ENCODE measurements around the gene MMP24OS. TPM values are rescaled to one million over a fixed set of nuclear protein-coding genes. Genes with fewer than 3 reads are reported as not detected.

The MMP24OS gene
- total RNA-seq, 2 experiments from 2014 or later = 46.6 to 48.4 TPM

DNA sequence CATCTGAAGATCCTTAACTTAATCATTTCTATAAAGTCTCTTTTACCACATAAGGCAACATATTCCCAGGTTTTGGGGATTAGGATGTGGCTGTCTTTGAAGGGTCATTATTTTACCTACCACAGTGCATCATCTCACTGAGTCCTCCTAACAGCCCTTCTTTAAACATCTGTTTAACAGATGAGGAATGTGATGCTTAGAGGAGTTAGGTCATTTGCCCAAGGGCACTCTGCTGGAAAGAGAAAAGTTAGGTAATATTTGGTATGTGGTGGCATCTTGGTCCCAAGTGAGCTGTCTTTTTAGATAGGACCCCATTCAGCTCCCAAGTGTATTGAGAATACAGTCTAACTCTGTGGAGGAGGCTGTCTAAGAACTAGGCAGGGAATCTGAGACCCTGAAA lies 40.4 kb downstream of the MMP24OS start:
- Mint-ChIP-seq H3K4me3 (no peak overlapping the region), H3K27me3 (peaks cover 1% of the 10 kb centered on the region), H3K27ac (no peak overlapping the region), H3K36me3 (ENCODE audit: low read depth) (peaks cover 11% of the 10 kb centered on the region), H3K9me3 (no peaks in the 10 kb centered on the region), H3K4me1 (ENCODE audit: low read depth) (no peaks in the 10 kb centered on the region)
- ChIA-PET POLR2A (no interaction called here), CTCF (interaction anchor here (1.4 kb wide), 1 partner anchor 14 kb away, joined by 4 read pairs; no protein-coding TSS in a partner anchor)
- no peak for ATAC-seq
- intact Hi-C loops (cut with micrococcal nuclease) = no loop called here
- TF ChIP-seq, protein P1, sequence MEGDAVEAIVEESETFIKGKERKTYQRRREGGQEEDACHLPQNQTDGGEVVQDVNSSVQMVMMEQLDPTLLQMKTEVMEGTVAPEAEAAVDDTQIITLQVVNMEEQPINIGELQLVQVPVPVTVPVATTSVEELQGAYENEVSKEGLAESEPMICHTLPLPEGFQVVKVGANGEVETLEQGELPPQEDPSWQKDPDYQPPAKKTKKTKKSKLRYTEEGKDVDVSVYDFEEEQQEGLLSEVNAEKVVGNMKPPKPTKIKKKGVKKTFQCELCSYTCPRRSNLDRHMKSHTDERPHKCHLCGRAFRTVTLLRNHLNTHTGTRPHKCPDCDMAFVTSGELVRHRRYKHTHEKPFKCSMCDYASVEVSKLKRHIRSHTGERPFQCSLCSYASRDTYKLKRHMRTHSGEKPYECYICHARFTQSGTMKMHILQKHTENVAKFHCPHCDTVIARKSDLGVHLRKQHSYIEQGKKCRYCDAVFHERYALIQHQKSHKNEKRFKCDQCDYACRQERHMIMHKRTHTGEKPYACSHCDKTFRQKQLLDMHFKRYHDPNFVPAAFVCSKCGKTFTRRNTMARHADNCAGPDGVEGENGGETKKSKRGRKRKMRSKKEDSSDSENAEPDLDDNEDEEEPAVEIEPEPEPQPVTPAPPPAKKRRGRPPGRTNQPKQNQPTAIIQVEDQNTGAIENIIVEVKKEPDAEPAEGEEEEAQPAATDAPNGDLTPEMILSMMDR (IDR thresholded peaks at IDR 0.05) = no peak
- no peak for DNase-seq

- Mint-ChIP-seq H3K36me3 (ENCODE audit: low read depth) (peaks cover 11% of the 10 kb centered on the region), H3K27ac (no peak overlapping the region), H3K27me3 (peaks cover 1% of the 10 kb centered on the region), H3K4me1 (ENCODE audit: low read depth) (no peaks in the 10 kb centered on the region), H3K4me3 (no peak overlapping the region), H3K9me3 (no peaks in the 10 kb centered on the region)
- TF ChIP-seq, protein P1 (IDR thresholded peaks at IDR 0.05) = no peak
- ATAC-seq (no peak), DNase-seq (no peak)
- ChIA-PET CTCF (no interaction called here), POLR2A (no interaction called here)
- intact Hi-C loops (cut with micrococcal nuclease) = no loop called here
Observed at GRCh38 chr20:35235881-35236280, 42.0 kb downstream of the MMP24OS start.

DNA sequence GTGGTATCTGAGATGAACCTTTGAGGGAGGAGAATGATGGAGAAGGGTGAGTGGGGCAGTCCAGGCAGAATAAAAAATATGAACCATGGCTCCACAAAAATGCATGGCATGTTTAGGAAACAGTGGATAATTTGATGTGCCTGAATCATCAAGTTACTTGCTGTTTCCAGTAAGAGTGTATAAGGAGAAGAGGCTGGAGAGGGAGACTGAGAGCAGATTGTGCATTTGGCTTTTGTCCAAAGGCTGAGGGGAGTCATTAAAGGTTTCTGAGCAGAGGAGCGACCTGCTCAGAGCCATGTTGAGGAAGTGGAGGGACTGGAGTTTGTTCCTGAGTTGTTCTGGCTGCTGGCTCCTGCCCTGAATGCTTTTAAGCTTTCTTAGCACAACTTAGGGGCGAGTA lies 45.3 kb downstream of the MMP24OS start:
- ATAC-seq (no peak), DNase-seq (no peak)
- no peak overlapping the region for H3K4me3 Mint-ChIP-seq
- intact Hi-C loops (cut with micrococcal nuclease) = no loop called here
- H3K4me1 Mint-ChIP-seq (ENCODE audit: low read depth) = no peaks in the 10 kb centered on the region
- H3K27me3 Mint-ChIP-seq = peaks cover 6% of the 10 kb centered on the region
- no peak overlapping the region for H3K27ac Mint-ChIP-seq
- ChIA-PET POLR2A (no interaction called here), CTCF (no interaction called here)
- peaks cover 13% of the 10 kb centered on the region for H3K36me3 Mint-ChIP-seq (ENCODE audit: low read depth)
- no peaks in the 10 kb centered on the region for H3K9me3 Mint-ChIP-seq
- TF ChIP-seq, protein P1 (IDR thresholded peaks at IDR 0.05) = no peak

- Mint-ChIP-seq H3K27ac (no peak overlapping the region), H3K4me1 (ENCODE audit: low read depth) (peaks cover 3% of the 10 kb centered on the region), H3K36me3 (ENCODE audit: low read depth) (peaks cover 6% of the 10 kb centered on the region), H3K4me3 (peak overlapping the region; percentile 61), H3K27me3 (peaks cover 23% of the 10 kb centered on the region), H3K9me3 (no peaks in the 10 kb centered on the region)
- CTCF ChIA-PET = interaction anchor here (0.5 to 1.2 kb wide), 3 partner anchors 19 to 143 kb away, joined by 3 to 5 read pairs (median 3); no protein-coding TSS in a partner anchor
- intact Hi-C loops (cut with micrococcal nuclease) = no loop called here
- DNase-seq = peak; percentile 59
- POLR2A ChIA-PET = interaction anchor here (0.6 kb wide), 1 partner anchor 14 kb away, joined by 3 read pairs; no protein-coding TSS in a partner anchor
- TF ChIP-seq, protein P1 (IDR thresholded peaks at IDR 0.05) = no peak
- peak; percentile 89 for ATAC-seq
Observed at GRCh38 chr20:35226884-35227681, 50.8 kb downstream of the MMP24OS start.

Other genes starting within 250 kb of the MMP24OS start
- gene TRPC4AP, start 185.3 kb downstream of the MMP24OS start, total RNA-seq = 10 to 100 TPM; 34.2 to 38.2 TPM
- gene EDEM2, start 130.8 kb downstream of the MMP24OS start, total RNA-seq = 10 to 100 TPM; 14.4 to 16.0 TPM
- 1 to 10 TPM; 2.3 to 3.0 TPM for gene PROCR, start 106.0 kb downstream of the MMP24OS start, total RNA-seq
- gene MMP24, start 51.4 kb downstream of the MMP24OS start, total RNA-seq = not detected
- 100 to 1,000 TPM; 132 to 144 TPM for gene EIF6, start 6.7 kb upstream of the MMP24OS start, total RNA-seq
- not detected for gene FAM83C, start 14.3 kb upstream of the MMP24OS start, total RNA-seq
- gene UQCC1, start 133.9 kb upstream of the MMP24OS start, total RNA-seq = 10 to 100 TPM; 68.6 to 72.6 TPM
- gene GDF5, start 160.1 kb upstream of the MMP24OS start, total RNA-seq = not detected
- 10 to 100 TPM; 56.0 to 60.3 TPM for gene CEP250, start 177.5 kb upstream of the MMP24OS start, total RNA-seq

All from activated CD8-positive, alpha-beta T cell treated with anti-CD3 and anti-CD28 coated beads for 36 hours (primary cell).